GM19035 (cell line): ENCODE results near the gene ERC1.
"Not testable (repeated sequence)": the region's sequence is repeated elsewhere in the genome, so short reads cannot be mapped to it uniquely, and the experiment has no call there.

Experiments
- ATAC-seq: cut with Tn5 transposase; IDR thresholded peaks from one replicate; pipeline ENCODE4 v1.9.1; 2021; ENCODE audit not compliant: unreplicated experiment

The ERC1 gene

GRCh38 chr12:1311145-1311544 lies 320.1 kb downstream of the ERC1 start:
- ATAC-seq = no peak

DNA sequence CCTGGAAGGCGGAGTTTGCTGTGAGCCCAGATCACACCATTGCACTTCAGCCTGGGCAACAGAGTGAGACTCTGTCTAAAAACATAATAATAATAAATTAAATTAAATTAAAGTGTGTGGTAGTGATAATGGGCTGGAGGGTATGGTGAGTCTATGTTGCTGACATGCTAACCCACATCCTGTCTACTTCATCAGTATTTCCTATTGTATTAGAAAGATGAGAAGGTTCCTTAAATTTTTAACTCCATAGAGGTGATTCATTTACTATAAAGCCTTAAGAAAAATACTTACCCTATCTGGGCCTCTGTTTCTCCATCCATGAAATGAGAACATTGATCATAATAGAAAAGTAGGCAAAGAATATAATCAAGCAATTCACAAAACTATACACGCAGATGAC lies 322.9 kb downstream of the ERC1 start:
- no peak for ATAC-seq

DNA sequence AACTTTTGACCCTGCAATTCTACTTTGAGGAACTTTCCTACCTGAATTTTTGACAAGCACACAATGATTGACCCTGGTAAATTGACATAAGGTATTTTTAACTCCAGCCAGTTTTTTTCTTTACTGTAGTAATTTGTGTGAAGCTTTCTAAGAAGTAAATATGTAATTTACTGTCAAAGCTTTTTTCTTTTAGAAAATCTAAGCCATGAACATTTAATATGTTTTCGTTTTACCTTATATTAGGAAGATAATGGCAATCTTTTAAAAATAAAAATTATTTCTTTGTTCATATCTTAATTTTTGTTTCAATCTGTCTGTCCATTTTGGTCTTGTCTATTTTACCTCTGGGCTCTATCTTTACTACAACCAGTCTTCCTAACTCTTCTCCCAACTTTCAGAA lies 323.5 kb downstream of the ERC1 start:
- no peak for ATAC-seq

DNA sequence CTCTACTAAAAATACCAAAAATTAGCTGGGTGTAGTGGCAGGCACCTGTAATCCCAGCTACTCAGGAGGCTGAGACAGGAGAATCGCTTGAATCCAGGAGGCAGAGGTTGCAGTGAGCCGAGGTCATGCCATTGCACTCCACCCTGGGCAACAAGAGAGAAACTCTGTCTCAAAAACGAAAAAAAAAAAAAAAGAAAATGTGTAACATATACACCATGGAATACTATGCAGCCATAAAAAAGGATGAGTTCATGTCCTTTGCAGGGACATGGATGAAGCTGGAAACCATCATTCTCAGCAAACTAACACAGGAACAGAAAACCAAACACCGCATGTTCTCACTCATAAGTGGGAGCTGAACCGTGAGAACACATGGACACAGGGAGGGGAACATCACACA lies 326.0 kb downstream of the ERC1 start:
- ATAC-seq = not testable (repeated sequence)

DNA sequence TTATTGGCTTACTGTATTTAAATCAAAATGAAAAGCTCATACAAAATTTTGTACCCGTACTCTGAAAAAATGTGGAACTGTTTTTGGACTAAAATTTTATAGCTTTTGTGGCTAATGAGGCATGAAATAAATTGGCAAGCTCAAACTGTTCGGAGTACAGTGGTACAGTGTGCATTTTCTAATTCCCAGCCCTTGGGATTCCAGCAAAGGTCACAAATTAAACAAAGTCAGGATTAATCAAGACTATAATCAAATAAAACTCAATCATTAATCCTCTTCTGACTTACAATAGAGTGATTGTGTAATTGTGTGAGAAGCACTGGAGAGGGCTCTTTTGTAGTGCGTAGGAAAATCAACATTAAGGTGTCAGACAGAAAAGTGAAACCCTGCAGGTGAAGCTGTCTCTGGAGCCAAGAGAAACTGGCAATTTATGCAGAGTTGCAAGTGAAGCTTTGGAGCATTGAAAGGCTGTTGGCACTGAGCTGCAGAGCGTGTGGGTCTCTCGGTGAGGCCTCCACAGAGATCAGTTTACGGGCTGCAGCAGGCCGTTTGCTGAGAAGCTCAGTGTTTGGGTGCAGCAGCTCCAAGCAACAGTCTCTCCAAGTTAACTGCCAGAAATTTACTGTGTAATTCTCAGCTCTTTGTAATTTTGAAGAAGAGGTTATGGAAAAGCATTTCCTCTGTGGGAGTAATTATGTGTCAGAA lies 327.5 kb downstream of the ERC1 start:
- ATAC-seq = no peak

DNA sequence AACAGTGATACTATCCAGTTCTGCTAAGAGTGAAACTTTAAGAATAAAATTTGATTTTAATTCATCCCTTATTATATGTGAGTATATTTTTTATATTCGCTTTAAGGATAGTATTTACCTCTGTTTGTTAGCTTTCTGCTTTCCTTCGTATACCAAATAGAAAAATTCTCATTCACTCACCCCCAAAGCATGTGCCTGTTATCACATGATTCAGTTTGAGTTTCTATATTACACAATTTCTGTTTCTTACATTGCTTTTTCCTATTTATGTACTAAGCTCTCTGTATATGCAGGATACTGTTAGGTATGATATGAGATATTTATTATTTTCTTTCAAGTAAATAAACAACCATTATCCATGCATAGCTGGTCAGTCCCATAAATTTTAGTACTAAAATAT lies 328.2 kb downstream of the ERC1 start:
- no peak for ATAC-seq

DNA sequence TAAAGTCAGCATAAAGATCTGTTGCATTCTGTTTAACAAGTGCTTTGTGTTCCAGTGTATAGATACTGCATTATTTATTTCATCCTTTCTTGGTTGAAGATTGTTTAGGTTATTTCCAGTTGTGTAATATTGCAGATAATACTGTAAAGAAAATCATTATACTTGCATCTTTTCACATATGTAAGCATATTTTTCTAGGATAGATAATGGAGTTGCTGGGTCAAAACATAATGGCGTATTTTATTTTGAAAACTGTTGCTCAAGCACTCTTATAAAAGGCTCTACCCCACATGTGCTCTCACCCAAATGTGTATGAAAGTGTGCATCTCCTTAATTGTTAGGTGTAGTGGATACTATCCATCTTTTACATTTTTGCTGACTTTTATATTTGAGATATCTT lies 329.0 kb downstream of the ERC1 start:
- no peak for ATAC-seq

DNA sequence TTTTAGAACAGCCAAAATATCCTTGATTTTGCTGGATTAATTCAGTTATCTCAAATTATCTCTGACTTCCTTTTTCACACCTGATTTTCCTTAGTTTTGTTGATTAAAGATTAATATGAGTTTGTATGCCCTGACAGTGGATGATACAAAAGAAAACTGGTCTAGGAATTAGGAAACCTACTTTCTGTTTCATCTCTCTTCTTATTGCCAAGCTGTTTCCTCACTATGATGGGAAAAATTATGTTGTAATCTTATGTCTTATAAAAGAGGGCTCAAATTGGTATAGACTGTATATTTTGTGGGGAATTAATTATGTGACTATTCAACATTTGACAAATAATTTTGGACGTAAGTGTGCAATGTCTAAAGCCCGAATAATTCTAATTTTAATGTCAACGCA lies 331.8 kb downstream of the ERC1 start:
- no peak for ATAC-seq

GRCh38 chr12:1324099-1324498 lies 333.1 kb downstream of the ERC1 start:
- ATAC-seq = no peak

- no peak for ATAC-seq
These were observed 333.9 kb downstream of the ERC1 start for GRCh38 chr12:1324910-1325309.

DNA sequence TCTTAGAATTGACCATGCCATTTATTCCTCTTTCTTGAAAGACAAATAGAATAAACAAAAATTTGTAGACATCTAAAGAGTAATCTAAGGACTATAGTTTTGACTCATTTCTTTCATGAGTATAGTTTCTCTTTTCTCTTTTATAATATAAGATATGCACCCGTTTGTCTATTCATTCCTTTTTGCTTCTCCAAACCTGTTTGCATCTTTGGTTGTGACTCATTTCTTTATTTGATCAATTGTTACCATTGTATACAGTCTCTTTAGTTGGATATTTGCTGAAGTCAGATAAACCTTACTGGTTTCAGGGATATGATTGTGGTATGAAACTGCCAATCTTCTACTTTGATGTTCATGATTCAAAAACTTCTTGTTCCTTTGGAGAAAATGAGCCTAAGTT lies 334.6 kb downstream of the ERC1 start:
- ATAC-seq = no peak

GRCh38 chr12:1326258-1326657 lies 335.2 kb downstream of the ERC1 start:
- no peak for ATAC-seq

- no peak for ATAC-seq
These were observed 337.4 kb downstream of the ERC1 start for GRCh38 chr12:1328391-1328790.

- ATAC-seq = no peak
These were observed 338.9 kb downstream of the ERC1 start for GRCh38 chr12:1329784-1330476.

DNA sequence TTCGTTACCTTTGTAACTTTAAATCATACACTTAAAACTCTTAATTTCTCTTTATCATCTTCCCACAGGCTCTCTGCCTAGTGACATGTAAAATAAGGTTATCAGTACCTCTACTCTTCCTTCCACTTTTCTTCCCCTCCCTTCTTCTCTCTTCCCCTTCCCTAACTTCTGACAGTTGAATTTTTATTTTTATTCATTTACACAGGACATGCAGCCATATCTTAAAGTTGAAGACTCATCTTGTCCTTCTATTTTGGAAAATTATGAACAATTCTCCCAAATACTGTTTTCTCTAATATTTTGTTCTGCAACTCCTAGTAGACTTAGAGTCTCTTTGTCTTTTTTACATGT lies 339.4 kb downstream of the ERC1 start:
- no peak for ATAC-seq

- no peak for ATAC-seq
These were observed 341.3 kb downstream of the ERC1 start for GRCh38 chr12:1332327-1332726.

DNA sequence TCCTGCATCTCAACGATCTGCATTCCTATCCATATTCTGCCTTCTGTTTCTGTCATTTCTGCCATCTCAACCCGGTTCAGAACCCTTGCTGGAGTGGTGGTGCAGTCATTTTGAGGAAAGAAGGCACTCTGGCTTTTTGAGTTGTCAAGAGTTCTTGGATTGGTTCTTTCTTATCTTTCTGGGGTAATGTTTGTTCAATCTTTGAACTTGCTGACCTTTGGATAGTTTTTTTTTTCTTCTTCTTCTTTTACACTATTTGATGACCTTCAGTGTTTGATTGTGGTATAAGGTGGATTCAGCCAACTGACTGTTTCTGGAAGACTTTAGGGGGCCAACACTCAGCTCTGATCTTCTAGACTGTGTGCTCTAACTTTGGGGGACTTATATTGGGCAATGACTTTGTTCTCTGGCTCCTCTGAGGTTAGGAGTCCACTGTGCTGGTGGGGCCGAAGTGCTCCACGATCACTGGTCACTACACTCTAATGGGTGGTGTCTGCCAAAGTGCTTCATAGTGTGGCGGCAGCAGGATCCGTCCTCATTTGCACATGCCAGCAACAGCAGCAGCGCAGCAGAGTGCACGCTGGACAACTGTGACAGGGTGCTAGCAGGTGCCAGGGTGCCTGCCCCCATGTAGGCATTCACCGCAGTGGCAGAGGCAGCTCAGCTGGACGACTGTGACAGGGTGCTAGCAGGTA lies 347.6 kb downstream of the ERC1 start:
- ATAC-seq = no peak

DNA sequence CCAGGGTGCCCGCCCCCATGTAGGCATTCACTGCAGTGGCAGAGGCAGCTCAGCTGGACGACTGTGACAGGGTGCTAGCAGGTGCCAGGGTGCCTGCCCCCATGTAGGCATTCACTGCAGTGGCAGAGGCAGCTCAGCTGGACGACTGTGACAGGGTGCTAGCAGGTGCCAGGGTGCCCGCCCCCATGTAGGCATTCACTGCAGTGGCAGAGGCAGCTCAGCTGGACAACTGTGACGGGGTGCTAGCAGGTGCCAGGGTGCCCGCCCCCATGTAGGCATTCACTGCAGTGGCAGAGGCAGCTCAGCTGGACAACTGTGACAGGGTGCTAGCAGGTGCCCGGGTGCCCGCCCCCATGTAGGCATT lies 348.1 kb downstream of the ERC1 start:
- not testable (repeated sequence) for ATAC-seq

DNA sequence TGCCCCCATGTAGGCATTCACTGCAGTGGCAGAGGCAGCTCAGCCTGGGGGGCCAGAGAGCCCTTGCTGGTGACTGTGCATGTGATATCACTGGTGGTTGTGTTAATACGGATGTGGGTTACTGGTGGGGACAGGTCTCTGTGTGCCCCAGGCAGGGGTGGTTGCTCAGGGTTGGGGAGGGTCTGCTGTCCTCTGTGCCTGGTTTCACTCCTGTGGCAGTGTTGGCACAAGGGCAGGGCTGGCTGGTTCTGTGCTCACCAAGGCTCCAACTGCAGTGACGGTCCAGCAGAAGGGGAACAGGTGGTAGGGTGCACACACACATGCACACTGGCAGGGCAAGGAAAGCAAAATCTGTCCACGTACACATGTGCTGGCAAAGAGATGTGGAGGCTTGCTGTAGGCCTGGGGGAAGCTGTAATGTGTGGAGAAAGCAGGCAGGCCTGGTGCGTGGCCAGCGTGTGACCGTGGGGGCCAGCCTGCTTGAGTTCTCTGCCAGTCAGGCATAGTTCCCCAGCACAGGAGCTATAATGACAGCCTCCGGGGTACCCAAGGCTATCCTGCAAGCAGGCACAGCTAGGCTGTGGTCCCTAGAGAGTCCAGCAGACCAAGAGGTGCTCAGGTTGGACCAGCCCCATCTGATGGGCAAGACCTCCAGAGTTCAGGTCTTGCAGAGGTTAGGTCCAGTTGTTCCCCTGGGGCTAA lies 348.7 kb downstream of the ERC1 start:
- no peak for ATAC-seq

DNA sequence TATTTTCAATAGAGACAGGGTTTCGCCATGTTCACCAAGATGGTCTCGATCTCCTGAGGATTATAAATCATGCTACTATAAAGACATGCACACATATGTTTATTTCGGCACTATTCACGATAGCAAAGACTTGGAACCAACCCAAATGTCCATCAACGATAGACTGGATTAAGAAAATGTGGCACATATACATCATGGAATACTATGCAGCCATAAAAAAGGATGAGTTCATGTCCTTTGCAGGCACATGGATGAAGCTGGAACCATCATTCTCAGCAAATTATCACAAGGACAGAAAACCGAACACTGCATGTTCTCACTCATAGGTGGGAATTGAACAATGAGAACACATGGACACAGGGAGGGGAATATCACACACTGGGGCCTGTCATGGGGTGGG lies 350.2 kb downstream of the ERC1 start:
- ATAC-seq = not testable (repeated sequence)

GRCh38 chr12:1343422-1343821 lies 352.4 kb downstream of the ERC1 start:
- no peak for ATAC-seq

GRCh38 chr12:1344245-1344644 lies 353.2 kb downstream of the ERC1 start:
- ATAC-seq = no peak
